HG02870 (cell line): ENCODE results near the gene LRRC14B.
"Not testable (repeated sequence)": the region's sequence is repeated elsewhere in the genome, so short reads cannot be mapped to it uniquely, and the experiment has no call there.

Experiments used
- ATAC-seq: cut with Tn5 transposase; IDR thresholded peaks from one replicate; pipeline ENCODE4 v1.9.1; 2021; ENCODE audit warnings: mild to moderate bottlenecking, moderate library complexity; ENCODE audit not compliant: unreplicated experiment

Gene LRRC14B

GRCh38 chr5:159448-160172 lies 31.7 kb upstream of the LRRC14B start:
- ATAC-seq = no peak

- no peak for ATAC-seq
Observed at GRCh38 chr5:160173-160510, 31.2 kb upstream of the LRRC14B start.

DNA sequence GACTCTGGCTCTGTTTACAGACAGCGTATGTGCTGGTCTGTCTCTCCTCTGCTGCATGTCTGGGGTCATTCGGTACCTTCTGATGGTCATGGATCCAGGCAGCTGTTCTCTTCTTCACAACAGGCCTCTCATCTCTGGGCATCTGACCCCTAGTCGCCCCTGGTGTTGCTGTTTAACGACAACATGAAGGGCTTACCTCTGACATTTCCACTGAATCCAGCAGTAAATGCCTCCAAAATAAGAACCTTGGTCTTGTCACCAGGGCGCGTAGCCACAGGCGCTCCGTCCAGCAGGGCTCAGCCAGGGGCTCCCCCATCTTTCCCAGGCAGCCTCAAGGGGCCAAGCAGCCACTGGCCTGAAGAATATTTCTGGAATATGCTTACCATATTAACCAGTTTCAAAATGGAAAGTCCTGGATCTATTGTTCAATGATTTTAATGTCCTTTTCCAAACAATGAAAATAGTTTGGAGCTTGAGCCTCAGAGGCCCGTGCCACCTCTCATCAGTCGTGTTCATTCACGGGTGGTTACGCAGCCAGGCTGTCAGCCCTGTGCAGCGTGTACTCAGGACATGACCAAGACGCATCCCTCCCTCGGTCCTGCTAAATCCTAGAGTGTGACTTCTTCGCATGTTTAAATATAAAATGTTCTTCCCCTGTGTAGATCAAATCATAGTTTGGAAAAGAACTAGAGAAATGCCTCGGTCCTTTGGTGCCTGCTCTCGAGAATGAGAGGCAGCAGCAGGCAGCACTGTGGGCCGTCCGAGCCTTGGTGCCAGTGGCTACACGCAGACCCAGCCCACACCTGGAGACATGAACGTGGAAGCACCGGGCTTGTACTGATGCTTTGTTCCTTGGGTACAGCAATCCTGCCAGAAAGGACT lies 30.1 kb upstream of the LRRC14B start:
- no peak for ATAC-seq

DNA sequence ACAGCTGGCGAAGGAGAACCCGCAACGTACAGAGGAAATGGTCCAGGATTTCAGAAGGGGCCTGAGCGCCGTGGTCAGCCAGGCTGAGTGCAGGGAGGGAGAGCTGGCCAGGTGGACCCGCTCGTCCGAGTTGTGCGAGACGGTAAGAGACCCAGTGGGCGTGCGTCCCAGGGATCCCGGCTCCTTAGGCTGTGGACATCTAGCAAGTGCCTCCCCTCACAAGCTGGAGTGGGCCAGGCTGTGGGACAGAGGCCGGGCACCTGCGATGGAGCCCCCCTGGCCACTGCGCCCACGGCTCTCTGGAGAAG lies 29.5 kb upstream of the LRRC14B start:
- no peak for ATAC-seq

GRCh38 chr5:162190-162564 lies 29.1 kb upstream of the LRRC14B start:
- ATAC-seq = no peak

DNA sequence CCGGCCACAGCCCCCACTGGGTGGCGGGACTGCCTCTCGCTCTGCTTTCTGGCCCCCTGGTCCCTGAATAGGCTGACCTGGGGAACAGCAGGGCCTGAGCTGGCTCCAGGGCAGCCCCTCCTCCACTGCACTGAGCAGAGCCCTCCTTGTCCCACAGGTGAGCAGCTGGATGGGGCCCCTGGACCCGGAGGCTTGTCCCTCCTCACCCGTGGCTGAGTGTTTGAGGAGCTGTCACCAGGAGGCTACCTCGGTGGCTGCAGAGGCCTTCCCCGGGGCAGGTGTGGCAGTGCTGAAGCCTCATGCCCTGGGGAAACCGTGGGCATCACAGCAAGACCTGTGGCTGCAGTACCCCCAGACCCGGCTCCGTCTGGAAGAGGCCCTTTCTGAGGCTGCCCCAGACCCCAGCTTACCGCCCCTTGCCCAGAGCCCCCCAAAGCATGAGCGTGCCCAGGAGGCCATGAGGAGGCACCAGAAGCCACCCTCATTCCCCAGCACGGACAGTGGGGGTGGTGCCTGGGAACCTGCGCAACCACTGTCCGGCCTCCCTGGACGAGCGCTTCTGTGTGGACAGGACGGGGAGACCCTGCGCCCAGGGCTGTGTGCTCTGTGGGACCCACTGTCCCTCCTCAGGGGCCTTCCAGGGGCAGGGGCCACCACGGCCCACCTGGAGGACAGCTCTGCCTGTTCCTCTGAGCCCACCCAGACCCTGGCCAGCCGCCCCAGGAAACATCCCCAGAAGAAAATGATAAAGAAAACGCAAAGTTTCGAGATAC lies 28.5 kb upstream of the LRRC14B start:
- no peak for ATAC-seq

GRCh38 chr5:163338-163620 lies 28.0 kb upstream of the LRRC14B start:
- no peak for ATAC-seq

DNA sequence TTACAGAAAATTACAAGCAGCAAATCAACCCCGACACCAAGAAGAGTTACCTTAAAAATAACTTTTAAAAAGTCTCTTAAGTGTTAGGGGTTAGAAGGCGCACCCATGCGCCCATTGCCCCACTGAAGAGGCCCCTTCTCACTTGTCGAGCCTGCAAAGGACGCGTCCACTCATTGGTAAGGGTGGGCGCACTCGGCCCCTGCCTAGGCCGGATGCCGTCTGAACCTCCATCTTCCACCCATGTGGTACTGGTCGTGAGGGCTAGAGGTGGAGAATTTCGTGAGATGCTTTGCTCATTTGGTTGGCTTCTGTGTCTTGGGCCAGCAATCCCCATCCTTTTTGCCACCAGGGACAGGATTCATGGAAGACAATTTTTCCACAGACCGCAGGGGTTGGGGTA lies 27.5 kb upstream of the LRRC14B start:
- ATAC-seq = no peak

DNA sequence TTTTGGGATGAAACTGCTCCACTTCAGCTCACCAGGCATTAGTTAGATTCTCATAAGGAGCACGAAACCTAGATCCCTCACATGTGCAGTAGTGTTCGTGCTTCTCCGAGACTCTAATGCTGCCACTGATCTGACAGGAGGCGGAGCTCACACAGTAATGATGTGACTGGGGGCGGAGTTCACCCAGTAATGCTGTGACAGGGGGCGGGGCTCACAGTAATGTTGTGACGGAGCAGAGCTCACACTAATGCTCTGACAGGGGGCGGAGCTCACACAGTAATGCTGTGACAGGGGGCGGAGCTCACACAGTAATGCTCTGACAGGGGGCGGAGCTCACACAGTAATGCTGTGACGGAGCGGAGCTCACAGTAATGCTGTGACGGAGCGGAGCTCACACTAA lies 27.1 kb upstream of the LRRC14B start:
- ATAC-seq = no peak

DNA sequence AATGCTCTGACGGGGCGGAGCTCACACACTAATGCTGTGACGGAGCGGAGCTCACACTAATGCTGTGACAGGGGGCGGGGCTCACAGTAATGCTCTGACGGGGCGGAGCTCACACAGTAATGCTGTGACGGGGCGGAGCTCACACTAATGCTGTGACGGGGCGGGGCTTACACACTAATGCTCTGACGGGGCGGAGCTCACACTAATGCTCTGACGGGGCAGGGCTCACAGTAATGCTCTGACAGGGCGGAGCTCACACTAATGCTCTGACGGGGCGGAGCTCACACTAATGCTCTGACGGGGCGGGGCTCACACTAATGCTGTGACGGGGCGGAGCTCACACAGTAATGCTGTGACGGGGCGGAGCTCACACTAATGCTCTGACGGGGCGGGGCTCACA lies 26.5 kb upstream of the LRRC14B start:
- not testable (repeated sequence) for ATAC-seq

DNA sequence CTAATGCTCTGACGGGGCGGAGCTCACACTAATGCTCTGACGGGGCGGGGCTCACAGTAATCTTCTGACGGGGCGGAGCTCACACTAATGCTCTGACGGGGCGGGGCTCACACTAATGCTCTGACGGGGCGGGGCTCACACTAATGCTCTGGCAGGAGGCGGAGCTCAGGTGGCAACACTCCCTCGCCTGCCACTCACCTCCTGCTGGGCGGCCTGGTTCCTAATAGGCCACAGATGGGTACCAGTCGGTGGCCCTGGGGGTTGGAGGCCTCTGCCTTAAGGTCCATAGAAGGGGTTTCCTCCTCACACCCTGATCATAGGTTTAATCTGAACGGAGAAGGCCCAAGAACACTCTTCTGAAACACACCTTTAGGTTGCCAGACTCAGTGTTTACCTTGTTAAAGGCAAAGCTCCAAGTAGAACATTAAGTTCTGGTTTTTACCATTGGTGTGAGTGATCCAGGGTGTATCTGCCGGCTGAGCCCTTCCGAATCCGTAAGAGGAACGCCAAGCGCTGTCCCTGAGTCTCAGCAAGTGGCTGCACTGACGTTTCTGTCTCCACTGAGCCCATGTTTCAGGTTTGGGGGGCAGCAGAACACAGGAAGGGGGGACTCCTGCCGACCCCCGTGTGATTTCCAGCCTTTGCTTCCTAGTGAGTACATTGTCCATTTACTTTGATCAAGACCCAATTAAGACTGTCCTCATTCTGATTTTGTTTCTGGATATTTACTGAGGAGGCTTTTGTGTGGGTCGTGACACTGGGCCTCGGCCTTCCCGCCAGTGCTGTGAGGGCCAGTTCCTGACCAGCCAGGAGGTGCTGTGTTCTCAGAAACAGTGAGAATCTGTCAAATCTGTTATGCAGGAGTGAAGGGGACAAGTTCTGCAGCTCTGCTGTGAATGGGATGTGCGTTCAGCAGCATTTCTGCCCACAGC lies 24.6 kb upstream of the LRRC14B start:
- no peak for ATAC-seq

GRCh38 chr5:167511-167910 lies 23.8 kb upstream of the LRRC14B start:
- no peak for ATAC-seq

DNA sequence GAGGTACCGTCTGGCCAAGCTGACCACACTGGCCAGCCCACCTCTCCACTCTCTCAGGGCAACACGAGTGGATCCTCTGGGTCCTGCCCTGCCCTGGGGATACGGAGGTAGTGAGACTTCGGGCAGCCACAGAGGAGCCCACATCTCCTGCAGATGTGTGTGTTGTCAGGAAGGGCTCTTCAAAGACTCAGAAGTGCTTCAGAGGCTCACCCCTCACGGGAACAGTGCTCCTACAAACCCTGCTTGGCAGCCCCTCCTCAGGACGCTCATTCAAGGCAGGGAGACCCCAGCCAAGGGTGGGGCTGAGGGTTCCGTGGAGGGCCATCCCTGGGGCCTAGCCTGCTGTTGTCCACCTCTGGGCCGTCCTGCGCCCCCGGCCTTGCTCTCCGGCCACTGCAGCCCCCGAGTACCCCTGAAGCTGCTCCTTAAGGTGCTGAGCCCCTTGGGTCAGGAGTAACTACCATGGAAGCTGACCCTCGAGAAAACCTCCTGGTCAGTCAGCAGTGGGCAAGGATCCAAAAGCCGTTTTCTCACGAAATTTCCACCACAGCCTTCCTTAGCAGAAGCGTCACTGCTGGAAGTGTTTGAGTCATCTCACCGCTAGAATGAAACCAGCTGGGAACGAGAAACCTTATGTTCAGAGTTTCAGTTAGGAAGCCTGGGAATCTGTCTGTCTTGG lies 23.2 kb upstream of the LRRC14B start:
- no peak for ATAC-seq

DNA sequence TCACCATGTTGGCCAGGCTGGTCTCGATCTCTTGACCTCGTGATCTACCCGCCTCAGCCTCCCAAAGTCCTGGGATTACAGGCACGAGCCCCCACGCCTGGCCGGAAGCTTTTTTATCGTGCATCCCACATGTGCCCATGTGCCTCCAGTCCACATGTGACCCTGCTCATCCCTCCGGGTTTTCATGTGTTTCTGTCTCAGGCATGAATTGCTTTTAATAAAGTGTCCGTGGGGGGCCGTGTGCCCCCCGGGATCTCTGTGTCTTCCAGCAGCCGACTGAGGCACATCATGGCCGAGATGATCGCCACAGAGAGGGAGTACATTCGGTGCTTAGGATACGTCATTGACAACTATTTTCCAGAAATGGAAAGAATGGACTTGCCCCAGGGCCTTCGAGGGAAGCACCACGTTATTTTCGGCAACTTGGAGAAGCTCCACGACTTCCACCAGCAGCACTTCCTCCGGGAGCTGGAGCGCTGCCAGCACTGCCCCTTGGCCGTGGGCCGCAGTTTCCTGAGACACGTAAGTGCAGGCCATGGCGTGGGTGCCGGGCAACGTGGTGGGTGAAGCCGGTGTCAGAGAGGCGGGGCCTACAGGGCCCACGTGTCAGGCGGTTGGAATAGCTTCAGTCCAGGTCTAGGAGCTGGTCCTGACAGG lies 22.1 kb upstream of the LRRC14B start:
- ATAC-seq = no peak

- no peak for ATAC-seq
Observed at GRCh38 chr5:169728-170094, 21.6 kb upstream of the LRRC14B start.

DNA sequence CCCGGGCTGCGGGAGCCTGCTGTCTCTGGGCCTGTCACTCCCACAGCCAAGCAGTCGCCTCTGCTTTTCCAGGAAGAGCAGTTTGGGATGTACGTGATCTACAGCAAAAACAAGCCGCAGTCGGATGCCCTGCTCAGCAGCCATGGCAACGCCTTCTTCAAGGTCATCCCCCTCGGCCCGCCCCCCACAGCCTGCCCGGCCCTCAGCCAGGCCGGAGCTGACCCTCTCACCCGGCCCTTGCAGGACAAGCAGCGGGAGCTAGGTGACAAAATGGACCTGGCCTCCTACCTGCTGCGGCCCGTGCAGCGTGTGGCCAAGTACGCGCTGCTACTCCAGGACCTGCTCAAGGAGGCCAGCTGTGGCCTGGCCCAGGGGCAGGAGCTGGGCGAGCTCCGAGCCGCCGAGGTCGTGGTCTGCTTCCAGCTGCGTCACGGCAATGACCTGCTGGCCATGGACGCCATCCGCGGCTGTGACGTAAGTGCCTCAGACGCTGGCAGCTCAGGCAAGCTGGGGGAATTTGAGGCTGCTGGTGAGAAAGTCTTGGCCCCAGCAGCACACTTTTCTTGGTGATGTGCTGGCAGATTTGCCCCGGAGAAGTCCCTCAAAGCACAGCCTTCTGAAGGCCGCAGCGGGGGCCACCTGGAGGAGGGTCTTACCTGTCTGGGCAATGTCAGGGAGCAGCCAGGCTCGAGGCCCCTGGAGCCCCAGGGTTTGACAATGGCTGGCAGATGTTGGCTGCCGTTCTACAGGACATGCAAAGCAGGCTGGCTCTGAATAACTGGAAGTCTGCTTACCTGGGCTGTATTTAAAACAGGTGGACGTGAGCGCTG lies 20.1 kb upstream of the LRRC14B start:
- ATAC-seq = no peak

DNA sequence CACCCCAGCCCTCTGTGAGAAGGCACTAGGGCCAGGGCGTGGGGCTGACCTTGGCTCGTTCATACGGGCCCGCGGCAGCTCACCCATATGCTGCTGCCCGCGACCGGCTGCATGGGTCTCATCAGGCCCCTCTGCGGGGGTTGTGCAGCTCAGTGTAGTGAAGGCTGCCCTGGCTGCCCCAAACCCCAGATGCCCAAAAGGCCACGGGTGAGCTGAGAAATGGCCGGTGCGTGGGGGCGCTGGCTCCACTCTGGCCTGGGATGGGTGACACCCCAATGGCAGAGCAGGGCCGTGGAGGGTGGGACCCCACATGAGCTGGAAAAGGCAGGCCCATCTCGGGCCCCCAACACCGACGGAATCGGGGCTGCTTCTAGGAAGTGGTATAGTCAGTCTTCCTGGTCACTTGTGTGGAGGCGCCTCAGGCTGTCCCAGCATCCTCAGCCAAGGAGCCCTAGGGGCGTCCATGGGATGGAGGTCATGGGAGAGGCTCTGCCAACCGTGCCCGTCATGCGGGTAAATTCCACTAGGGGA lies 19.4 kb upstream of the LRRC14B start:
- no peak for ATAC-seq

GRCh38 chr5:172421-172820 lies 18.9 kb upstream of the LRRC14B start:
- ATAC-seq = no peak

GRCh38 chr5:172841-173251 lies 18.4 kb upstream of the LRRC14B start:
- ATAC-seq = no peak
